Prostate gland (tissue), 2 donors: ENCODE results near the gene NLRC5. TPM values are rescaled to one million over a fixed set of nuclear protein-coding genes. Genes with fewer than 3 reads are reported as not detected.

Experiments
- DNase-seq: peaks from one replicate; pipeline ENCODE4 v3.0.0-alpha.2; 2019; ENCODE audit warnings: low spot score
- H3K27ac ChIP-seq, 2 donors: fragments of 200-600 bp; sonication (generic); 2 replicates each; pipeline ENCODE4 v1.5.1; 2017 to 2019
- H3K27me3 ChIP-seq: fragments of 200-600 bp; sonication (generic); replicated peaks from 2 replicates; pipeline ENCODE4 v1.5.1; 2019; ENCODE audit not compliant: insufficient read depth
- H3K36me3 ChIP-seq, 2 donors: fragments of 200-600 bp; sonication (generic); 1 replicate in 1 of 2; 2 replicates in 1 of 2; pipeline versions ENCODE4 v1.5.1 to v1.8.1; 2017 to 2019
- H3K4me1 ChIP-seq: fragments of 200-600 bp; sonication (generic); replicated peaks from 2 replicates; pipeline ENCODE4 v1.5.1; 2019
- H3K4me3 ChIP-seq, 2 donors: fragments of 200-600 bp; sonication (generic); 2 replicates each; pipeline ENCODE4 v1.5.1; 2017 to 2019
- H3K9me3 ChIP-seq: fragments of 200-600 bp; sonication (generic); 2 replicates; pipeline ENCODE4 v1.5.1; 2017
- CTCF ChIP-seq, 4 experiments: fragments of 200-600 bp in 2 of 4; fragments of 450-650 bp in 2 of 4; sonication (generic) in 2 of 4; IDR thresholded peaks; 1 replicate in 3 of 4; 2 replicates in 1 of 4; pipeline ENCODE4 v1.5.1; 2016 to 2019; ENCODE audit warnings: antibody characterized with exemption in 4 of 4, mild to moderate bottlenecking in 2 of 4, moderate library complexity in 2 of 4
- POLR2A ChIP-seq: fragments of 450-650 bp; IDR thresholded peaks from one replicate; pipeline ENCODE4 v1.6.1; 2016; ENCODE audit warnings: antibody characterized with exemption, mild to moderate bottlenecking
- POLR2AphosphoS5 ChIP-seq: sonication (generic); formaldehyde crosslinking; IDR thresholded peaks from one replicate; pipeline ENCODE4 v1.6.1; 2017; ENCODE audit warnings: antibody characterized with exemption
- WGBS: methylation state at CpG from one replicate; pipeline ENCODE4 v1.1.5; 2018; 5-methylcytosine and 5-hydroxymethylcytosine counted together
- intact Hi-C: fragments of 100-400 bp; cut with DNase I; formaldehyde crosslinking; loops from one replicate; pipeline ENCODE4 v1.14.2; 2022
- total RNA-seq, 2 donors: library from RNA; depleted of rRNA; stranded (reverse); fragments of >200 nt; gene quantifications; one replicate each; pipeline ENCODE4 v1.1.0, GENCODE V29; 2016

NLRC5 gene
- total RNA-seq, 2 donors from 2014 or later: 9.5 to 31.2 TPM

DNA sequence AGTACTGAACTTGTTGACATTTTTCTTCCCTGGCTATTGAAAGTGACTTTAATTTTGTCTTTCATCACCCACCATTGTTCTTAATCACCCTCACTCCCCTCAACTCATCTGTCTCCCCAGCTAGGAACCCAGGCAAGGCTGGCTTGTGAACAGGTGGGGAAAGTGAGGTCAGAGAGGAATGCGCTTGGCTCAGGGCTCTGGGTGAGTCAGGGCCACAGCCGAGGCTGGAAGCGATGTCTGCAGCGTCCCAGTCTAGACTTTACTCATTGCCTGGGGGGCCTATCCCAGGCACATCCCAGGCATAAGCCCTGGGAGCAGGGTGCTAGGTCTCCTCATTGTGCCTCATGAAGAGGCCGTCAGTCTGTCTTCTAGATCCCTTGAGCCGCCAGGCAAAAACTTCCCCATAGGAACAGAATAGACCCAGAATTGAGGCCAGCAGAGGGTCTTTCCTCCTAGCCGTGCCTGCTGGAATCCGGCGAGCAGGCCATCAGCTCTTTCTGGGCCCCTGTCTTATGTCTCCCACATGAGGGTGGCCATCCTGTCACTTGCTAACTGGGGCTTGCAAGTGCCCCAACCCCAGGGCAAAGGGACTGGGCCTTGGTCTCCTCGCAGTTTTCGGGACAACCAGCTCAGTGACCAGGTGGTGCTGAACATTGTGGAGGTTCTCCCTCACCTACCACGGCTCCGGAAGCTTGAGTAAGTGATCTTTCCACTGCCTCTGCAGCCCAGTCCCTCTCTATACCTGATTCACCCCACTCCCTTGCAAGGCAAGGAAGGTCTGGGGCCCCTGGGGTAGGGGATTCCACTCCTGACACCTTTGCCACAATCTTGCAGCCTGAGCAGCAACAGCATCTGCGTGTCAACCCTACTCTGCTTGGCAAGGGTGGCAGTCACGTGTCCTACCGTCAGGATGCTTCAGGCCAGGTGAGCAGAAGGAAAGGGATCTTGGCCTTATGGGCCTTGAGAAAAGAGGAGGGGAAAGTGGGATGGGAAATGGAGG lies 40.1 kb downstream of the NLRC5 start:
- no peak for DNase-seq
- H3K27me3 ChIP-seq: no peaks in the 10 kb centered on the region
- H3K9me3 ChIP-seq: no peaks in the 10 kb centered on the region
- H3K36me3 ChIP-seq: no peaks in the 10 kb centered on the region
- H3K4me1 ChIP-seq: no peaks in the 10 kb centered on the region
- intact Hi-C loops: no loop called here
- H3K4me3 ChIP-seq: no peak overlapping the region
- no peak overlapping the region for H3K27ac ChIP-seq
- WGBS: 88% methylated on average over 15 of the region's 16 CpGs
- no peak for TF ChIP-seq CTCF (IDR thresholded peaks at IDR 0.05)
- TF ChIP-seq POLR2AphosphoS5: no peak
- no peak for TF ChIP-seq POLR2A

GRCh38 chr16:57030346-57030902 lies 41.1 kb downstream of the NLRC5 start:
- H3K27me3 ChIP-seq: no peaks in the 10 kb centered on the region
- TF ChIP-seq POLR2AphosphoS5 (no peak), CTCF (IDR thresholded peaks at IDR 0.05) (no peak), POLR2A (no peak)
- no peak overlapping the region for H3K27ac ChIP-seq
- H3K4me1 ChIP-seq: no peaks in the 10 kb centered on the region
- no peak overlapping the region for H3K4me3 ChIP-seq
- H3K36me3 ChIP-seq: no peaks in the 10 kb centered on the region
- intact Hi-C loops: no loop called here
- no peak for DNase-seq
- 83% methylated on average over 2 of the region's 2 CpGs for WGBS
- no peaks in the 10 kb centered on the region for H3K9me3 ChIP-seq

DNA sequence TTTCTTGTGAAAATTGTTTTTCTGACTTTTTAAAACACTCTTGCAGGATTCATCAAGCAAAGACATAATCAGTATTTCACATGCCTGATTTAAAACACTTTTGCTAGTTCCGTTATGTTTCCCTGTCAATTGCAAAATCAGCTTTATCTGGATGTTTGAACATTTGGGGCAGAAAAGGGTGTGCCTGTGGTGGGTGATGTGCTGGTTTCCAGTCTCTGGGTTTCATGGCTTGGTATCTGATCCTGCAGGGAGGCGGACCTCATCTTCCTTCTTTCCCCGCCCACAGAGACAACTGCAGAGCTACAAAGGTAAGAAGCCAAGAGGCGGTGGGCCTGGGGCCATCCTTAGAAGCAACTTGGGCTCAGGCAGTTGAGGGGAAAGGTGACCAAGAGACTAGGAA lies 41.8 kb downstream of the NLRC5 start:
- Histone ChIP-seq H3K4me1 (no peaks in the 10 kb centered on the region), H3K4me3 (no peak overlapping the region), H3K27me3 (no peaks in the 10 kb centered on the region), H3K27ac (no peak overlapping the region), H3K36me3 (no peaks in the 10 kb centered on the region), H3K9me3 (no peaks in the 10 kb centered on the region)
- DNase-seq: no peak
- 93% methylated on average over 4 of the region's 4 CpGs for WGBS
- intact Hi-C loops: no loop called here
- TF ChIP-seq POLR2AphosphoS5 (no peak), POLR2A (no peak)

DNA sequence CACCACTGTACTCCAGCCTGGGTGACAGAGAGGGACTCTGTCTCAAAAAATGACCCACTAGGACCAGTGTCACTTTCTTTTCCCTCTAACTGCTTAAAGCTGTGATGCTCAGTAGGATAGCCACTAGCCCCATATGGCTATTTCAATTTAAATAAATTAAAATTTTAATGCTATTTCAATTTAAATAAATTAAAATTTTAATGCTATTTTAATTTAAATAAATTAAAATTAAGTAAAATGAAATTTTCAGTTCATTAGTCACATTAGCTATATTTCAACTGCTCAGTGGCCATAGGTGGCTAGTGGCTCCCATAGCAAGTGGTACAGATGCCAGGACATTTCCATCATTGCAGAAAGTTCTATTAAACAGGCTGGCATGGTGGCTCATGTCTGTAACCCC lies 43.0 kb downstream of the NLRC5 start:
- Histone ChIP-seq H3K27ac (no peak overlapping the region), H3K9me3 (no peaks in the 10 kb centered on the region), H3K36me3 (no peaks in the 10 kb centered on the region), H3K27me3 (no peaks in the 10 kb centered on the region), H3K4me3 (no peak overlapping the region), H3K4me1 (no peaks in the 10 kb centered on the region)
- intact Hi-C loops: no loop called here
- no peak for TF ChIP-seq POLR2A
- no peak for TF ChIP-seq CTCF (IDR thresholded peaks at IDR 0.05)
- TF ChIP-seq POLR2AphosphoS5: no peak
- DNase-seq: no peak

DNA sequence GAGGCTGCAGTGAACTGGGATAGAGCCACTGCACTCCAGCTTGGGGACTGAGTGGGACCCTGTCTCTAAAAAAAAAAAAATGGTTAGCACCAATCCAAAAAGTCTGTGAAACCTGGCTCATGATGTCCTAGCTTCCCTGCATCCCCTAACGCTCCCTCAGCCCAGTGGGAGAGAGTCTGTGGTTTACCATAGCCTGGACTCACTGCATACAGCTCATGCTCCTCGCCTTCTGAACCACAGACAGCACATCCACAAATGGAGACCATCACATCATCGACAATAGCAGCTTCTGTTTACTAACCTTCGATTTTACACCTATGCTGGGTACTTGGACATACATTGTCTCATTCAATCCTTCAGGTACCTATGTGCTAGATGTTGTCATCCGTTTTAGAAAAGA lies 43.6 kb downstream of the NLRC5 start:
- no peaks in the 10 kb centered on the region for H3K27me3 ChIP-seq
- intact Hi-C loops: no loop called here
- H3K4me3 ChIP-seq: no peak overlapping the region
- H3K36me3 ChIP-seq: no peaks in the 10 kb centered on the region
- DNase-seq: no peak
- no peak for TF ChIP-seq CTCF (IDR thresholded peaks at IDR 0.05)
- no peak for TF ChIP-seq POLR2A
- TF ChIP-seq POLR2AphosphoS5: no peak
- H3K27ac ChIP-seq: no peak overlapping the region
- 90% methylated on average over 5 of the region's 5 CpGs for WGBS
- no peaks in the 10 kb centered on the region for H3K4me1 ChIP-seq
- no peaks in the 10 kb centered on the region for H3K9me3 ChIP-seq
